HG02588 (cell line): ENCODE data around the gene DIAPH3.

ENCODE experiments used
- ATAC-seq: cut with Tn5 transposase; IDR thresholded peaks from one replicate; pipeline ENCODE4 v1.9.1; 2021; ENCODE audit warnings: mild to moderate bottlenecking, moderate library complexity; ENCODE audit not compliant: unreplicated experiment

DIAPH3 gene

DNA sequence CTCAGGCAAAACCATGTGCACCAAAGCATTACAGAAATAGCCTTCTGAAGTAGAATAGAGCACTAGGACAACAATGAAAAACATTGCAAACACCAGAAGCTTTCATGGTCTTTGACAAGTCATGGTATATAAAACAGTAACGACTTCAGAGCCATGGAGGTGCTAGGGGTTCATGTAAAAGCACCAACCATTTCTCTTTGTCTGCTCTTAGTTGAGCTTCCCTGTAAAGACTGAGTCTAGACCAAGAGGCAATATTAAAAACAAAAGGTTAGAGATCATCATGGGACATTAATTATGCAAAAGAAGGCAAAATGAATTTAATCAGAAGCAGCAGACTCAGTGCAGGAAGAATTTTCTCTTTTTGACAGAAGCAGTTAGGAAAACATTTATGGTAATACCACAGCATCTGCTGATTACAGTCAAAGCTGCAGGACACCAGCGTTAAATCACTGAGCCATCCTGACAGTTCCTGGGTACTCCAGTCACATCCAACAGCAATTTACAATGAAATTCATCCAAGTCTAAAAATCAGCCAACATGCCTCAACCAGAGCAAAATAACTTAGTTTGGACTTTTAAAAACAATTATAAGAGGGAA is 476.8 kb downstream of the DIAPH3 start:
- ATAC-seq: no peak

DNA sequence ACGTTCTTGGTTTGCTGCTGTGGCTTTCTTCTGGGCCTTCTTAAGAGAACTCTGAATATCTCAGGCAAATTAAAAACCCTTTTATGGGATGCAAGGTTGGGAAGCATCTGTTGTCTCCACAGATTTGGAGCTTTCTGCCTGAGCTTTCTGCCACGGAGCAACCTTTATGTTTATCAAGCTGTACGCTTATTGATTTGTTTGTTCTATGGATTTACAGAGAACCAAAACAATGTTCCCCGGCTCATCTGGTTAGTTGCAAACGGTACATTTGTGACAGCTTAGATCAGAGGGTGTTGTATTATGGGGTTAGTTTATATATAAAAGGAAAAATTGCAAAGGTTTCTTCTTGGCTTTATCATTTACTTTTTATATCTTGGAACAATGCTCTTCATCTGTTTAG is 479.6 kb downstream of the DIAPH3 start:
- no peak for ATAC-seq

DNA sequence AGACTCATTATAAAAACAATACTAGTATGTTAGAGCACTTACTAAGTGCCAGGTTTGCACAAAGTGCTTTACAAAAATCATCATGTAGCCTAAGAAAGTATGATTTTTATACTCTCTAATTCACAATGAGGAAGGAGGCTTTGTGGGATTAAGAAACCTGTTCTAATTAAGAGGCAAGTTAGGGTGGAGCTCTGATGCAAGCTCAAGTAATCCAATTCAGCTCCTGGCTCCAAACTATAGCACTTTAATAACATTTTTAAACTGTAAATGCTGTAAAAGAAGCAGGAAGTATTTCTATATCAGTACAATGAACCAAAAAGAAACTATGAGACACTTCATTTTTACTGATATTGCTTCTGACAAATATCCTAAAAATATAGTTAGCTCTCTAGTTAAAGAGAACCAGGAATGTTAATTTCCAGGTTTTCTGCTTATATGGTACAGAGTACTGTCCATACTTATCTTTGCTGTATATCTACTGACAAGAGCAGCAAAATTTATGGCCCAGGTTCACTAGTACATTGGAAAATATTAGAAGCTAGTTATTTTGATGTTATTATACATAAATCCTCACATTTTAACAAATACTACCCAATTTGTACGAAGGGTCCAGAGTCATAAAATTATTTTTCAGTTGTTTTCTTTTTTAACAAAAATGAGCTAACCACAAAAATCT is 482.0 kb downstream of the DIAPH3 start:
- ATAC-seq: no peak

DNA sequence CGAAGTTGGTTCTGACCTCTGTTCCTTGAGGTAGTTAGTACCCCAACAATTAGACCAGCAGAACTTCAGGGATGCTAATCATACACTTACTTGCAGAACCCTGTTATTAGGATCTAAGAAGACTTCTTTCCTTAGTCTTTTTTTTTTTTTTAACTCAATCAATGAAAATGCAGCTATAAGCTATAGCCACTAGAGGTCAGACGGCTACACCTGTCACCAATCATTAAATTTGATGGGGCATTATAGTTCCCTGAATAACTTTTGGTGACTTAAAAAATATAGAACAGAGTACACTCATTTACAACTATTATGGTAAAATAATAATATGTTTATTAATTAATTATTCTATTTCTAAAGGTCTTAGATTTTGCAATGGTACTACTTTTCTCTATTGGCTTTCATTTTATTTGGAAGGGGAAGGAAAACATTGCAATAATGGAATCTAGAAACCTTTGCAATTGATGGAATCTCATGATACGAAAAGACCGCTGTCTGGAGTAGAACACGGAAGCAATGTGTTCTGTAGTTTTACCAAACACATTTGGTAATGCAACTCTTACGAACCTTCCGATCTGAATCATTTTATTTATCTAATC is 483.2 kb downstream of the DIAPH3 start:
- no peak for ATAC-seq

DNA sequence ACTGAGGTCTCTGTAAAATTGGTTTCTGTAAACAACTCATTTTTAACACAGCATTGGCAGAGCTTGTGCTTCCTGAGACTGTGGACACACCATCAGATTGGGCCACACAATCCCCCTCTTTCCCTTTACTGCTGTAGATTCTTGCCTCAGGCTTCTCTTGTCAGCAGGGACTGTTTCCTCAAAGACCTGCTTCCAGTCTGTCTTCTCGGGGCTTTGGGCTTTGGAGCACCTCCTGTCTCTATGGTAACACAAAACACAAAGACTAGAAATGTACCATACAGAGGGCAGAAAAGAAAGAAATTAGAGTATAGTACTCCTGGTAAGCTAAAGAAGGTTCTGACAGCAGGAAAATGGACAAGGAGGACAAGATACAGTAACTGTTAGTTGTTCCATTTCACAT is 484.5 kb downstream of the DIAPH3 start:
- ATAC-seq: no peak

DNA sequence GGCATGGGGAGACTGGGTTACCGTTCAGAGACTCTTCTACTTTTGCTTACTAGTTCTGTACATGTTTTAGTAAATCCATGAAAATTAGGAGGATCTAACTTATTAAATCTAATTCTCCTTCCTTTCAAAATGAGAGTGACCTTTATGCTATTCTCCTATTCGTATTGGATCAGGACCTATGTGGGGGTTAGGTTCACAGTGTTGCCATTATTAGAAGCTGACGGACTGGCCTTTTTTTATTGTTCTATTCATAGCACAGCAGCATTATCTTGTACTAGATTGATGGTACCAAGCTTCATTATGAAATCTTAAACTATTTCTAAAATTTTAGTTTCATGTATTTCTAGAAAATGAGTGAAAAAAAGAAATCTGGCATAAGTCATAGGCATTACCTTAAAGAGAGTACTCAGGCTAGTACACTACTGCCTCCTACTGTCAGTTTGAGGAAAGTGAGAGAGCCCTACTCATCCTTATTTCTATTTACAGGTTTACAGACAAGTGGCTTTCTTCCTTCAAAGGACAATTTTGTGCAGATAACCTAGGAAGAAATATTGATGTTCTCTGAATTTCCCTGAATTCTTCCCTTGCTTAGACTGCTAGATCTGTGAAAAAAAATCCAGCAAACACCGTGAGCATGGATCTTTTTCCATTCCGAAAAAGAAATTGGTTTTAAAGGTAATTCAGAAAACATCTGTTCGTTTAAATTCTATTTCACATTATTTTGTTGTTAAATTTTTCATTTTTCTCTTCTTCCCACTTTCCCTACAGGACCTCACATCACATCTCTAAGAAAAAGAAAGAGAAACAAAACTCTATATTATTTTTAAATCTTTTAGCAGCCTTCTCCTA is 485.5 kb downstream of the DIAPH3 start:
- peak; percentile 73 for ATAC-seq

DNA sequence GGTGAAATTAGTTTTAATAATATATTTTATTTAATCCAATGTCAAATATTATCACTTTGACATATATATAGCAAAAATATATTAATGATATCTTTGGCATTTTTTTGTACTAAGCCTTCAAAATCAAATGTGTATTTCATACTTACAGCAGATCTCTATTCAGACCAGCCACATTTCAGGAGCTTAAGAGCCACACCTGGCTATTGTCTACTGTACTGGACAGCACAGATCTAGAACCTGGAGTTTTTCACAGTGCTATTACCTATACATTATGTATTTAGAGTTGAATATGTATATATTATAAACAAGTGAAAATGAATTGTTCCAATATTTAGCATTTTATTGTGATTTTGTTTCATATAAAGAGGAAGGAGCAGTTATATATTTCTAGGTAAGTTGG is 486.3 kb downstream of the DIAPH3 start:
- no peak for ATAC-seq

DNA sequence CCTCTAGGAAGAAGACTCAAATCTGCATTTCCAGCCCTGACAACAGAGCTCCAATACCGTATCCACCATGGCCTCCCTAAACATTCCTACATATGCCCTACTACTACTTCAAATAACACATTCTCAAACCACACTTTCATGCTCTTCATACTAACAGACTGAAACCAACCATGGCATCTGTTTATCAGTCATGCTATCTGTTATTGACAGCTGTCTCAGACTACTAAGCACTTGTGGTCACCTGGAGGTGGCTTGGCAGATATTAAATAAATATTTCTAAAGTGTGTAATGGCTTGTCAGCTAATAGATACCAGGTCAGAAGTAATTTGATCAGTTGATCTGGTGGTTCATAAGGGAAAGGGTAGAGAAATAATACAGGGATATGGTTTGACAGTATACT is 489.1 kb downstream of the DIAPH3 start:
- ATAC-seq: no peak

DNA sequence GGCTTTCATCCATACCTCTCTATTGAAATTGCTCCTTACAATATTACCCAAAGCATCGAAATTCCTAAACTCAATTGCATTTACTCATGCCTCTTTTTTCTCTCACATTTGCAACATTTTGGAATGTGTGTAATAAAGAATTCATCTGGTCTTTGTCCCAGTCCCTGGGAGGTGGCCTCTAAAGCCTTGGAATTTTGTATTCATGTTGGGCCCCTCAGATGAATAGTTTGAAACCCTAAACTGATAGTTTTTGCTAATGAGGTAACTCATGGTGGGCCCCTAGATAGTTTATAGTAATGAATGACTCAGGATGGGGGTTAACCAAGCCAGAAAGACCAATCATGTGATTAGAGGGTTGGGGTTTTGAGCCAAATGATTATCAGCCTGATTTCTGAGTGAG is 490.4 kb downstream of the DIAPH3 start:
- ATAC-seq: no peak

DNA sequence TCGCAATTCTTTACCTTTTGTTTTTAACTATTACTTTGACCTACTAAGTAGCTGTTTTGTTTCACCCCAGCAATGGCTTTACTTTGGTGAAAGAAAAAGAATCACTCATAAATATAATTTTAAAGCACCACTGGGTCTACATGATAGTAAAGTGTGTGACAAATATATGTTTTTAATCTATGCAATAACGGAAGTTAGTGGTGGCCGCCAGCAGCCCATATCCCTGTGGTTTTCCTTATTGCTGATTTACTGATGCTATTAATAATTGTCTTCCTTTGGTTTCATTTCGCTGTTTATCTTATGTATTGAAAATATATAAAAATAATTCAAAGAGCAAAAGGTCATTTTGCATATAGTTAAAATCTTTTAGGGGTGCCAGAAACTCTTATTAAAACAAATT is 491.3 kb downstream of the DIAPH3 start:
- ATAC-seq: no peak

DNA sequence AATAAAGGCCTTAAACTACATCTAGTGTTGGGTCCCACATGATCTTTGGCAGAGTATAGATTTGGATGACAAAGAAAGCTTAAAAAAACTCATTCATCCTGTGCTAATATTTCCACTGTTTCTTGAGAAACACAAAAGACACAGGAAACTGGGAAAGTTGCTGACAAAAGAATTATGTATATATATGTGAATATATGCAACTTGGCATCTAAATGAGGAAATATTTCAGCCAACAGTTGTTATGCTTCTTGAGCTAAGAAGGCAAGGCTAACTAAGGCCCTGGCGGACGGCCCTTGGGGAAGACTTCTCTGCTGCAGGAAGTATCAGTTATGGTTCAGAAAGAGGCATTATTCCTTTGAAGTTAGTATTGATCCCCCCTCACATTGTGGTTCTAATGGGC is 491.8 kb downstream of the DIAPH3 start:
- ATAC-seq: no peak

DNA sequence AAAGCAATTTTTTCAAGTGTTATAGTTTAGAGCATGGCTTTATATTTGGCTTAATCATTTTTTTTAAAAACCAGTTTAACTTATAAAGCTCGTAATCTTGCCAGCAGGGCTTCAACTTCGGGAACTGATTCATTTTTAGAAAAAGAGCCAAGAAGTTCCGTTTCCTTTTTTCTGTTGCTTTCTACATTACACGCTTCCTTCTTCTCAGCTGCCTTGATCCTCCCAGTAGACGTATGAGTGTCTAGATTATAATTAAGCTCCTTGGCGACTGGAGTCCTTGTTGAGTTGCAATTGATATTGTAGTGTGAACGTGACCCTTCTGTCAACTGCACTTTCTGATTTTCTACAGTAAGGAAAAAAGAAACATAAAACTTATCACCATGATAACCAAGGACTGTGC is 497.2 kb downstream of the DIAPH3 start:
- ATAC-seq: no peak

DNA sequence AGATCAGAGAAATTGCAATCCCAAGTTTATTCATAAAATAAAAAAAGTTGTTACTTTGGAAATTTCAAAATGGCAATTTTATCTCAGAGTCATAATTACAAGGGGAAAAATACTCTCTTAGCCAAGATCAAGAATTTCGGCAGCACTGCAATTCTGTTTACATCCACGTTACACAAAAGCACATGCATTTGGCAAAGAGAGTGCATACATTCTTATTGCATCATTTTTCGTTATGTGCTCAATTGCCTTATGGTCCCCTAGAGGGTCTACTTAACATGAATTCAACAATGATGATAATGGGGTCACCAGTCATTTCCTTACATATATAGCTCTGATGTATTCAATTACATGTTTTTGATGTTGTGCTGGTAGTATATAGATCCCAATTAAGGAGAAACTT is 498.0 kb downstream of the DIAPH3 start:
- ATAC-seq: no peak

DNA sequence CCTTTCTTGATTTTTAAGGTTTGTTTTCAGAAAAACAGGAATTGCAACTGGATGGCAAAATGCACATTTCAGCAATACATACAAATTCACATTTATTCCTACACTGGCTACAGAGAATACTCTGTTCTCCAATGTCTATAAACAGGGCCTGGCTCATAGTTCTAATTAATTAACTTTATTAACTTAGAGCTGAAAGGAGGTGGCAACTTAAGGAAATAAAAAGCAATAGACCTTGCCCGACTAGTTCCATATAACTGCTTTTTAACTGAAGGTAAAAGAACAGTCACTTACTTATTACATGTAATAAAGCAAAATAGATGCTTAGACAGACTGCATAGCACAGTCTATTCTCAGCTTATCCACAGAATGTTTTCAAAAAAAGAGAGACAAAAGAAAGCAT is 498.5 kb downstream of the DIAPH3 start:
- no peak for ATAC-seq

DNA sequence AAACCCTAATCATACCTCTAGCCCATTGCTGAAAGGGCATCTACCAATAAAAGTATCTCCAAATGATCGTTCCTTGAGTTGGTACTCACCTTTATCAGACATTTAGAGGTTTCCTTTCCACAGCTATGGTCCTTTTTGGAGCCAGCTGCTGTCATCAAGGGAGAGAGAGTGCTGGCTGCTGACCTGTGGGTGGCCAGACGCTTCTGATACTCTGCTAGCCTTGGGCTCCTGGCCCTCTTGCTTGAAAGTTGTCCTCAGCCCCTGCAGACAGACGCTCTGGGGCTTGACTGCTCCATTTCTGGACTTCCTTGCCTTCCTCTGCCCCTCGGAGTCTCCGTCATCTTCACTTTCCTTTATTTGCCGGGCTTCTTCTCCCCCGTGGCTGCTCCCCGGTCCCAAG is 499.1 kb downstream of the DIAPH3 start:
- ATAC-seq: no peak

DNA sequence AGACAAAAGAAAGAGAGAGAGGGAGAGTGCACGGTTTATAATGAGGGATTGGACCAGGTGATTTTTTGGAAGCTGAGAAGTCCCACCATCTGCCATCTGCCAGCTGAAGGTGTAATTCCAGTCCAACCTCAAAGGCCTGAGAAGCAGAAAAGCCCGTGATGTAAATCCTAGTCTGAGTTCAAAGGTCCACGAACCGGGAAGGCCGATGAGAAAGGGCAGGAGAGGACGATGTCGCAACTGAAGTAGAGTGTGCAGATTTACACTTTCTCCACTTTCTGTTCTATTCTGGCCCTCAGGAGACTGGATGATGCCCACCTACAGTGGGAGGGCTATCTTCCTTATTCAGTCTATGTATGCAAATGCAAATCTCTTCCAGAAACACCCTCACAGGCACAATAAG is 500.0 kb downstream of the DIAPH3 start:
- no peak for ATAC-seq

DNA sequence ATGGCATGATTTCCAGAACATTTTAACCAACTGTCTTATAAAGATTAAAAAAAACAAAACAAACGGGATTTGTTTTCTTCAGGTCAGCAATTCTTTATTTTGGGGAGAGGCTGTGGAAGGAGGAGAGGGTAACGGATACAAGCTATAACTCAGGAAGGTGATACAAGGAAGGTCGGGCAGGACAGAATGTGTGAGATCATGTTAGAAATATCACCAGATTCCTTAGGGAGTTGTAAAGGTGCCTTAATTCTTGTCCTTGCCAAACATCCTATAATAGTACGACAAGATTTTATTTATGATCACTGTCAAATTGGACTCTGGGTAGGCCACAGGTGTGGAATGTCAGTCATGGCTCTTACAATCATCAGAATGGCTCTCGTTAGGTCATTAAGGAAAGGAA is 503.1 kb downstream of the DIAPH3 start:
- ATAC-seq: no peak

DNA sequence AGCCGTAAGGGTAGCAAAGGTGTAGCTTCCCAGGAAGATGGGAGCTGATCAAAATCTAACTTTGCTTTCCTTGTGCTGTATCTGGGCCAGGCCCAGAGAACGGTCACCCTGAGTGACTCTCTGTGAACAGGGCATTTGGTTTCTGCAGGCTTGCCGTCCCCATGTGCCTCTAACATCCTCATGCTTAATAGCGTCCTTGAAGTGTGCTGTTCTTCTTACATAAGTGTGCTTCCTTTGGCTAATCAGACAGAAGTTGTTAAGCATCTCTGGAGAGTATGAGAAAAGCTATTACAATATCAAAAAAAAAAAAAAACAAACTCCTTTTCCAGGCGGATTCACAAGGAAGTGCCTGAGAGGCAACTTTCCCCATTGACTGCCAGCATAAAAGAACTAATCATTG is 503.7 kb downstream of the DIAPH3 start:
- ATAC-seq: no peak

DNA sequence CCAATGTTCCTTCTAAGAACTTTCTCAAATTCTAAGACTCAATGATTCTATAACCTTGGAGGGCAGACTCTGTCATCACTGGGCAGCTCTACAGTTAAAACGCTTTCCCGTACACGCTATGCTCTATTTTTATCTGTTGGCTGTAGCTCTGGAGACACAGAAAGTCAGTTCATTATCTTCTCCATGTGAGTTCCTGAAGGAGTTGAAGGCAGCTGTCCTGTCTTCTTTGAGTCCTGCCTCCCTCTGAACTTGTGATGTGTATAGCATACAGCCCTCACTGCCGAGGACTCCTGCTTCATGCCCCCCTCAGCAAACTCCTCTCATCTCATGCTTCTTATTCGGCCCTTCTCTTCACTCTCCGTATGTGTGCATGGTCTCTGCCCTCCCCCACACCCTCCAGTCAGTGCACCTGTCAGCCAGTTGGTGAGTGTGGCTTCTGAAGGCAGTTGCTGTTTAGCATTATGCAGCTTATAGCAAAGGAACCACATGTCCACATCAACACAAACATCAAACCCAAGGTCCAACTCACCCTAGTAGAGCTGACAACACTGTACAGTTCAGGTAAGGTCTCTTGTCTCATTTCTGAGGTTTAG is 504.9 kb downstream of the DIAPH3 start:
- ATAC-seq: no peak

DNA sequence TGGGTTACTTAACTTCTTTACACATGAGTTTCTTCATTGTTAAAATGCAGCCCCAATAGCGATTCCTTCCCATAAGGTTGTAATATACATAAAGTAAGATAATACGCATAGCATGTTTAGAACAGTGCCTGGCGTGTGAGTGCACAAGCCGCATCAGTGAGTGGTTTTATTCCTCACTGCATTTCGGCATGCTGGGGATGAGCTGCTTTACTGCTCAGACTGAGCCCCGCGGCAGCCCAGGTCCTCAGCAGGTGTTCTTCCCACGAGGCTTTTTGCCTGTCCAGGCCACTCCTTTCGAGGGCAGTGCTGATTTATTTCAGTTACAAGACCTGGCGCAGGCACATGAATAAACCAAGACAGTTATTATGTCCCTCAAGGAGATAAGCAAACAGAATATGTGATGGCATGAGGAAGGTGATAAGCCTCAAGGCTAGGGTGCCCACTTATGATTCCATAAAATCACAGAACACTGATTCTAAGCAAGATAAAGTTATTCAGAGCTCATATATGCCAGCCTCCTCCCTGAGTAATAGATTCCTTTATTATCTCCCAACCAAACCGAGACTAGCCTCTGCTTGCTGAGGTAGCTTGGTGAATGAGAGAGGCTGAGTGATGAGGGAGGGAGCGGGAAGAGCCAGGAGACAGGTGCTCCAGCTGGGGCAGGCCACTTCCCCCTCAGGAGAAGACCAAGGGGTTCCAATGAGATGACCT is 505.5 kb downstream of the DIAPH3 start:
- ATAC-seq: no peak

DNA sequence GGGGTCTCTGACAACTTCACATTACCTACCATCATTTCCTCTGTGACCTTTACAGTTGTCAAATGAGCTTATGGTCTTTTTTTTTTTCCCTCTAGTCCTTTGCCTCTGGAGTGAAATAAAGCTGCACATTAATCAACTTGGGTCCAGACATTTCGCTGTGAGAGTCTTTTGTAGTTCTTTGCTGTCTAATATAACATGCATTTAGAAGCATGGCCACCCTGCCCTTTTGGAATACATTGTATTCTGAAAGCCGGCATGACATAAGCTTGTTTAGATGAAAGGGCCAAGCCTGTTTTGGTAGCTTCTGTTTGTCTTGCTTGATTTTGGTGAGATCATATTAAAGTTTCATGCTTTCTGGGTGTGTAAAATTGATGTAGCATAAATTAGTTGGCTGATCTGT is 509.8 kb downstream of the DIAPH3 start:
- ATAC-seq: no peak
